Ramos (cell line): Measurements from ENCODE around the gene ZBTB25.

Experiments
- in situ Hi-C: fragments of 300-500 bp; cut with MboI; formaldehyde crosslinking; loops from one replicate; pipeline ENCODE4 v1.14.3; 2022; ENCODE audit warnings: low sequenced_read_pairs; ENCODE audit not compliant: unreplicated experiment

The ZBTB25 gene

GRCh38 chr14:64444984-64445845, 58.4 kb downstream of the ZBTB25 start:
- in situ Hi-C loops = no loop called here

- in situ Hi-C loops = no loop called here
Measured at GRCh38 chr14:64444140-64444539, 59.5 kb downstream of the ZBTB25 start.

- in situ Hi-C loops = no loop called here
Measured at GRCh38 chr14:64442300-64442988, 61.2 kb downstream of the ZBTB25 start.

- in situ Hi-C loops = no loop called here
Measured at GRCh38 chr14:64440494-64440893, 63.1 kb downstream of the ZBTB25 start.

- in situ Hi-C loops = no loop called here
Measured at GRCh38 chr14:64439141-64439540, 64.5 kb downstream of the ZBTB25 start.

GRCh38 chr14:64438181-64438841, 65.3 kb downstream of the ZBTB25 start:
- in situ Hi-C loops = no loop called here

GRCh38 chr14:64434528-64434927, 69.1 kb downstream of the ZBTB25 start:
- in situ Hi-C loops = no loop called here

GRCh38 chr14:64423987-64424386, 79.7 kb downstream of the ZBTB25 start:
- in situ Hi-C loops = no loop called here

GRCh38 chr14:64422756-64423155, 80.9 kb downstream of the ZBTB25 start:
- in situ Hi-C loops = no loop called here

GRCh38 chr14:64422005-64422404, 81.6 kb downstream of the ZBTB25 start:
- in situ Hi-C loops = no loop called here

GRCh38 chr14:64421166-64421565, 82.5 kb downstream of the ZBTB25 start:
- in situ Hi-C loops = no loop called here

GRCh38 chr14:64419003-64419402, 84.6 kb downstream of the ZBTB25 start:
- in situ Hi-C loops = no loop called here

- in situ Hi-C loops = no loop called here
Measured at GRCh38 chr14:64417771-64418125, 85.9 kb downstream of the ZBTB25 start.

- in situ Hi-C loops = no loop called here
Measured at GRCh38 chr14:64417055-64417770, 86.4 kb downstream of the ZBTB25 start.

GRCh38 chr14:64416348-64416932, 87.2 kb downstream of the ZBTB25 start:
- in situ Hi-C loops = no loop called here

- in situ Hi-C loops = no loop called here
Measured at GRCh38 chr14:64412237-64412636, 91.4 kb downstream of the ZBTB25 start.

- in situ Hi-C loops = no loop called here
Measured at GRCh38 chr14:64411001-64411400, 92.6 kb downstream of the ZBTB25 start.

GRCh38 chr14:64410084-64410774, 93.4 kb downstream of the ZBTB25 start:
- in situ Hi-C loops = no loop called here

GRCh38 chr14:64409126-64409920, 94.3 kb downstream of the ZBTB25 start:
- in situ Hi-C loops = no loop called here
